Skeletal muscle tissue (tissue), 4 donors: ENCODE measurements around the gene OLFML2A. TPM values are rescaled to one million over a fixed set of nuclear protein-coding genes. Genes with fewer than 3 reads are reported as not detected.
"Not testable (repeated sequence)": the region's sequence is repeated elsewhere in the genome, so short reads cannot be mapped to it uniquely, and the experiment has no call there.

Experiments
- H3K27ac ChIP-seq: one replicate; pipeline ENCODE4 v1.7.0; 2013; ENCODE audit warnings: mild to moderate bottlenecking, low read depth, low read length, inconsistent platforms
- H3K27me3 ChIP-seq, 3 donors: one replicate each; pipeline ENCODE4 v1.7.0; 2013; ENCODE audit warnings: low read length in 3 of 3; ENCODE audit not compliant: control insufficient read depth in 3 of 3, insufficient read depth in 3 of 3
- H3K36me3 ChIP-seq, 3 donors: one replicate each; pipeline ENCODE4 v1.7.0; 2013; ENCODE audit warnings: low read length in 3 of 3; ENCODE audit not compliant: control insufficient read depth in 3 of 3, insufficient read depth in 3 of 3
- H3K4me1 ChIP-seq, 3 donors: one replicate each; pipeline ENCODE4 v1.7.0; 2013; ENCODE audit warnings: low read length in 3 of 3, mild to moderate bottlenecking in 3 of 3; ENCODE audit not compliant: control insufficient read depth in 3 of 3, insufficient read depth in 3 of 3
- H3K4me3 ChIP-seq, 3 donors: one replicate each; pipeline ENCODE4 v1.7.0; 2013; ENCODE audit warnings: low read length in 3 of 3
- H3K9ac ChIP-seq, 3 donors: one replicate each; pipeline ENCODE4 v1.7.0; 2013; ENCODE audit warnings: low read length in 3 of 3, mild to moderate bottlenecking in 3 of 3, moderate library complexity in 2 of 3, low read depth in 1 of 3
- H3K9me3 ChIP-seq, 3 donors: one replicate each; pipeline ENCODE4 v1.7.0; 2013; ENCODE audit warnings: low read length in 3 of 3; ENCODE audit not compliant: control insufficient read depth in 3 of 3
- total RNA-seq: library from RNA; depleted of rRNA; stranded (reverse); fragments of >200 nt; gene quantifications from one replicate; pipeline ENCODE4 v1.2.3, GENCODE V29; 2014
- donor health status: Osteomylitis.

Gene OLFML2A
- 65.8 TPM for total RNA-seq

DNA sequence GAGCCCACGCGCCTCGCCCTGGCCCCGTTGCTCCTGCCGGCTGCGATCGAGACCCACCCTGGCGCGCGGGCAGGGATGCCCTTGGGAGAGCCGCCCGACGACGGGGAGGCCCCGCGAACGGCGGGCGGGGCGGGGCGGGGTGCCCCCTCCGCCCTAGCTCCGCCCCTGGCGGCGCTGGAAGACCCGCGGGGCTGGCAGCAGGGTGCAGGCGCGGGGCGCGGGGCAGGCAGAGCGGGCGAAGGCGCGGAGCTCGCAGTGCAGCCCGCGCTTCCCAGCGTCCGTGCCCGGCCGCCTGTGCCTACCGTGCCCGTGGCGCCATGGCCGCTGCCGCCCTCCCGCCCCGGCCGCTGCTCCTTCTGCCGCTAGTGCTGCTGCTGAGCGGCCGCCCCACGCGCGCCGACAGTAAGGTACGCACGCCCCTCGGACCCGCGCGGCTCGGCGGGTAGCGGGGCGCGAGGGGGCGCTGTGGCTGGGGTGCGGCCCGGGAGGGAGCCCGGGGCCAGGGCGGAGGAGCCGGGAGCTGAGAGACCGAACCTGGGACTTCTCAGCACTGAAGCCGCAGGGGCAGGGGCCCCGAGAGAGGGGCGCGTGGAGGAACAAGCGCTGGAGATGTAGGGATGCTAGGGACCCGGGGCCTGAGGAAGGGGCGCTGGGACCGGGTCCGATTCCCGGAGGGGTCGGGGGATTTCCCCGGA lies at the start of gene OLFML2A:
TSS of gene OLFML2A (plus strand) at position 180 of the 695 bp plus-strand sequence. CDS start at position 318, 138 bp downstream.
- Histone ChIP-seq H3K27ac (no peak within 1 kb of the TSS), H3K9ac (peak within 1 kb of the TSS; percentile 50 to 77 (median 68)), H3K27me3 (peaks cover 0 to 3% (median 0%) of the 10 kb centered on the region in 3 donors), H3K9me3 (no peaks in the 10 kb centered on the region), H3K4me3 (peak within 1 kb of the TSS; percentile 69 to 77 (median 76)), H3K4me1 (peaks cover 23 to 31% (median 25%) of the 10 kb centered on the region in 3 donors), H3K36me3 (no peaks in the 10 kb centered on the region)

DNA sequence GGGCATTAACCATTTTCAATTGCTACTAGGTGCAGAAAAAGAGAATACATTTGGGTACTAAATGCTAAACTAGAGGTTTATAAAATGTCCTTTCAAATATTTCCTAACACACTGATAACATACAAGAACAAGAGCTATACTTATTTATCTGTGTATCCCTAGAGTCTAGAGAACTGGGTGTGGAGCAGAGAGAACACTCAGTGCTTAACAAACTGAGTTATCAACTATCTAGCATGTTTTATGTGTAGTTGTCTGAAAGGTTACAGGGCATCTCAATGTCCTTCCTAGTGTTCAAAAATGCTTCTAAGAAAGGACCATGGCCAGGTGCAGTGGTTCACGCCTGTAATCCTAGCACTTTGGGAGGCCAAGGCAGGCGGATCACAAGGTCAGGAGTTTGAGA lies 46.2 kb upstream of the OLFML2A start:
- H3K36me3 ChIP-seq, result no peaks in the 10 kb centered on the region
- H3K27ac ChIP-seq, result no peak overlapping the region
- no peak overlapping the region for H3K9ac ChIP-seq
- no peaks in the 10 kb centered on the region for H3K9me3 ChIP-seq
- H3K4me1 ChIP-seq, result peaks cover 0 to 14% (median 4%) of the 10 kb centered on the region in 3 donors
- no peaks in the 10 kb centered on the region for H3K27me3 ChIP-seq
- no peak overlapping the region for H3K4me3 ChIP-seq

DNA sequence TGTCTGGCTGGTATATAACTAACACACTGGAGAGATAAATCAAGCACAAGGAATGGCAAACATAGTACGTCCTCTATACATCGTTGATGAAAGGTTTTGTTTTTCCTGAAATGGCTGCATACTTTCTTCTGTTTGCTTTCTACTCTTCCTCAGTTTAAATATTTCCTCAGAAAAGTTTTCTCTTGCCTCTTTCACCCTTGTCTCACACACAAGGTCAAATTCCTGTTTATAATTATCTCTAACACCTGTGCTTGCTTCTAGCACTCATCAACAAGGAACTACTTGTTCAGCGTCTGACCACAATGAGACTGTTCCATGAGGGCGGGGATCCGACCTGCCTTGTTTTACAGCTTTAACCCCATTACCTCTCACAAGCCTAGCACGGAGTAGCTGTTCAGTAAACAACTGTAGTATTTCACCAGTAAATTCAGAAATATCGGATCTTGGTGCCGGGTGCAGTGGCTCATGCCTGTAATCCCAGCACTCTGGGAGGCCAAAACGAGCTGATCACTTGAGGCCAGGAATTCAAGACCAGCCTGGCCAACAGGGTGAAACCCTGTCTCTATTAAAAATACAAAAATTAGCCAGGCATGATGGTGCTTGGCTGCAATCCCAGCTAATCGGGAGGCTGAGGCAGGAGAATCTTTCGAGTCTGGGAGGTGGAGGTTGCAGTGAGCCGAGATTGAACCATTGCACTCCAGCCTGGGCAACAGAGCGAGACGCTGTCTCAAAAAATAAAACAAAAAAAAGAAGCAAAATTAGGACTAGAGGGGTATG lies 42.8 kb upstream of the OLFML2A start:
- peak overlapping the region; percentile 21 for H3K27ac ChIP-seq

DNA sequence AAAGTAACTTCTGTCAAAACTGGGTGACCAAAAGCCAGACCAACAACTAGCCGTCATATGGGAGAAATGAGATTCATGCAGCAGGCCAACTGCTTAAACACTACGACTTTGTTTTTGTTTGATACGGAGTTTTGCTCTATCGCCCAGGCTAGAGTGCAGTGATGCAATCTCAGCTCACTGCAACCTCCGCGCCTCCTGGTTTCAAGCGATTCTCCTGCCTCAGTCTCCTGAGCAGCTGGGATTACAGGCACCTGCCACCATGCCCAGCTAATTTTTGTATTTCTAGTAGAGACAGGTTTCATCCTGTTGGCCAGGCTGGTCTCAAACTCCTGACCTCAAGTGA lies 42.2 kb upstream of the OLFML2A start:
- H3K4me3 ChIP-seq, H3K9ac ChIP-seq, H3K36me3 ChIP-seq, H3K9me3 ChIP-seq, H3K27ac ChIP-seq, H3K27me3 ChIP-seq: not testable (repeated sequence)
- H3K4me1 ChIP-seq, result peaks cover 0 to 14% (median 4%) of the 10 kb centered on the region in 3 donors

More for the DNA sequence above, 42.8 kb upstream of the OLFML2A start:
- peak overlapping the region in 1 of 3 donors; percentile 60 for H3K4me3 ChIP-seq
- H3K4me1 ChIP-seq, result peaks cover 0 to 14% (median 4%) of the 10 kb centered on the region in 3 donors
- H3K36me3 ChIP-seq, result no peaks in the 10 kb centered on the region
- no peaks in the 10 kb centered on the region for H3K9me3 ChIP-seq
- H3K9ac ChIP-seq, result peak overlapping the region in 1 of 3 donors; percentile 57
- H3K27me3 ChIP-seq, result no peaks in the 10 kb centered on the region

GRCh38 chr9:124735121-124735520 lies 41.8 kb upstream of the OLFML2A start:
- H3K27me3 ChIP-seq, result no peaks in the 10 kb centered on the region
- peaks cover 0 to 14% (median 4%) of the 10 kb centered on the region in 3 donors for H3K4me1 ChIP-seq
- H3K4me3 ChIP-seq, result no peak overlapping the region
- H3K9ac ChIP-seq, result no peak overlapping the region
- no peak overlapping the region for H3K27ac ChIP-seq
- no peaks in the 10 kb centered on the region for H3K36me3 ChIP-seq
- H3K9me3 ChIP-seq, result no peaks in the 10 kb centered on the region

DNA sequence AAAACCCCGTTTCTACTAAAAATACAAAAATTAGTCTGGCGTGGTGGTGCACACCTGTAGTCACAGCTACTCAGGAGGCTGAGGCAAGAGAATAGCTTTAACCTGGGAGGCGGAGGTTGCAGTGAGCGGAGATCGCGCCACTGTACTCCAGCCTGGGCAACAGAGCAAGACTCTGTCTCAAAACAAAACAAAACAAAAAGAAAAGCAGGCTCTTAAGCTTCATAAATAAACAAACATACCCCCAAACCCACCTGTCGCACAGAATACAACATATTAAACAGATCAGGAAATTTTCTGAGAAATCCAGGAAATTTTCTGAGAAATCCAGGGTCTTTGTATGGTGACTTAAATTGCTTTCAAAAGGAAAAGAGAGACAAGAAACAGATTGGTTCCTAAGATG lies 38.9 kb upstream of the OLFML2A start:
- not testable (repeated sequence) for H3K4me3 ChIP-seq, H3K27me3 ChIP-seq, H3K27ac ChIP-seq, H3K36me3 ChIP-seq, H3K9me3 ChIP-seq, H3K9ac ChIP-seq
- H3K4me1 ChIP-seq, result peaks cover 0 to 14% (median 4%) of the 10 kb centered on the region in 3 donors

- Histone ChIP-seq H3K27ac (no peak overlapping the region), H3K4me3 (no peak overlapping the region), H3K27me3 (no peaks in the 10 kb centered on the region), H3K9me3 (no peaks in the 10 kb centered on the region), H3K9ac (no peak overlapping the region), H3K4me1 (peaks cover 0 to 10% (median under 1%) of the 10 kb centered on the region in 3 donors), H3K36me3 (no peaks in the 10 kb centered on the region)
Observed at GRCh38 chr9:124739360-124739759, 37.6 kb upstream of the OLFML2A start.

- H3K9ac ChIP-seq, result no peak overlapping the region
- H3K9me3 ChIP-seq, result no peaks in the 10 kb centered on the region
- no peaks in the 10 kb centered on the region for H3K27me3 ChIP-seq
- no peak overlapping the region for H3K27ac ChIP-seq
- H3K36me3 ChIP-seq, result no peaks in the 10 kb centered on the region
- no peak overlapping the region for H3K4me3 ChIP-seq
- H3K4me1 ChIP-seq, result no peaks in the 10 kb centered on the region
Observed at GRCh38 chr9:124741149-124741548, 35.8 kb upstream of the OLFML2A start.

DNA sequence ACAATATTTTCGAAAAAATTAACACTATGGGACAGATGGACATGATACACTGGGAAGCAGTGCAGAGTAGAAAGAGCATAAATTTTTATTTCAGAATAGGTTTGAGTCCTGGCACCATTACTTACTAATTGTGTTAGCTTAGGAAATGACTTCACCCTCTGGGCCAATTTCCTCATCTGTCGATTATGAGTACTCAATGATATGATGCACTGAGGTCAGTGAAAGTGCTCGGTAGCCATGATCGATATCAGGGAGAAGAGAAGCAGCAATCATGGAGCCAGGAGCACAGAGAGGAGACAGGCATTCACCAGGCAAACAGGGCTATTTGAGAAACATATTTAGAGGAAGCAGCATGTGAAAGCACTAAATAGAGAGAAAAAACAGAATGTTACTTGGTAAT lies 35.3 kb upstream of the OLFML2A start:
- no peak overlapping the region for H3K4me3 ChIP-seq
- no peaks in the 10 kb centered on the region for H3K27me3 ChIP-seq
- H3K36me3 ChIP-seq, result no peaks in the 10 kb centered on the region
- H3K9ac ChIP-seq, result no peak overlapping the region
- H3K4me1 ChIP-seq, result no peaks in the 10 kb centered on the region
- H3K9me3 ChIP-seq, result no peaks in the 10 kb centered on the region
- no peak overlapping the region for H3K27ac ChIP-seq

DNA sequence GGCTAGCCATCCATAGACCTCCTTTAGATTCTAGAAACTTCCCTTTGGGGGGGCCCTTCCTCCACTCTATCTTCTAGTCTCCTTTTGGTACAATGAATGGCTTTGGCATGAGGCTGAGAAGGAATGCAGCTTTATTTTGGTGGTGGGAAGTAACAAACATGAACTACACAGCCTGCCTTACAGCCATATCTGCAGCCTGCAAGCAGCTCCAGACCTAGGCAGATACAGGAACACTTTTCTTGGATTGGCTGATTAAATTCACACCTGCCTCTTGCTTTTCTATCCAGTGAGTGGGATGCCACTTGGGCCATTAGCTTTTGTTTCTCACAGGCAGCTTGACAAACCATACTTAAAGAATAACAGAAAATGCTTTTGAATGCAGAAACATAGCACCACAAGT lies 34.0 kb upstream of the OLFML2A start:
- no peak overlapping the region for H3K9ac ChIP-seq
- H3K4me3 ChIP-seq, result no peak overlapping the region
- H3K27me3 ChIP-seq, result no peaks in the 10 kb centered on the region
- H3K27ac ChIP-seq, result no peak overlapping the region
- no peaks in the 10 kb centered on the region for H3K9me3 ChIP-seq
- no peaks in the 10 kb centered on the region for H3K4me1 ChIP-seq
- no peaks in the 10 kb centered on the region for H3K36me3 ChIP-seq
